SK-N-MC (cell line): ENCODE measurements around the gene SIDT2.

Source experiments
- DNase-seq: peaks from one replicate; pipeline ENCODE4 v3.0.0-alpha.2; 2011; ENCODE audit warnings: low read depth, low spot score
- H3K27ac ChIP-seq: fragments of 200-600 bp; sonication (generic); 2 replicates; pipeline ENCODE4 v1.5.1; 2016; ENCODE audit warnings: mixed run types
- H3K36me3 ChIP-seq: fragments of 200-600 bp; sonication (generic); 2 replicates; pipeline ENCODE4 v1.6.1; 2017; ENCODE audit warnings: antibody characterized with exemption, low read length, mixed read lengths; ENCODE audit not compliant: insufficient read depth
- H3K4me3 ChIP-seq: fragments of 200-600 bp; sonication (generic); 2 replicates; pipeline ENCODE4 v1.5.1; 2016
- H3K9ac ChIP-seq: fragments of 200-600 bp; sonication (generic); 2 replicates; pipeline ENCODE4 v1.8.0; 2017; ENCODE audit warnings: mixed run types, mixed read lengths; ENCODE audit not compliant: insufficient read length
- H3K9me3 ChIP-seq: fragments of 200-600 bp; sonication (generic); 2 replicates; pipeline ENCODE4 v1.6.1; 2017; ENCODE audit warnings: low read depth, mild to moderate bottlenecking, antibody characterized with exemption, low read length, moderate library complexity, mixed read lengths
- EZH2 ChIP-seq: fragments of 200-600 bp; sonication (generic); IDR thresholded peaks from one replicate; pipeline ENCODE4 v1.6.1; 2017; ENCODE audit warnings: antibody characterized with exemption
- FOXP2 ChIP-seq: optimal IDR thresholded peaks from 2 replicates; pipeline ENCODE3; 2011; ENCODE audit warnings: mild to moderate bottlenecking, moderate library complexity; ENCODE audit not compliant: insufficient read depth; ENCODE audit errors: extremely low read length, control extremely low read depth
- POLR2AphosphoS5 ChIP-seq: IDR thresholded peaks from 2 replicates; pipeline ENCODE4 v1.6.1; 2012; ENCODE audit warnings: mild to moderate bottlenecking, low read depth, low read length, borderline replicate concordance

SIDT2 gene

DNA sequence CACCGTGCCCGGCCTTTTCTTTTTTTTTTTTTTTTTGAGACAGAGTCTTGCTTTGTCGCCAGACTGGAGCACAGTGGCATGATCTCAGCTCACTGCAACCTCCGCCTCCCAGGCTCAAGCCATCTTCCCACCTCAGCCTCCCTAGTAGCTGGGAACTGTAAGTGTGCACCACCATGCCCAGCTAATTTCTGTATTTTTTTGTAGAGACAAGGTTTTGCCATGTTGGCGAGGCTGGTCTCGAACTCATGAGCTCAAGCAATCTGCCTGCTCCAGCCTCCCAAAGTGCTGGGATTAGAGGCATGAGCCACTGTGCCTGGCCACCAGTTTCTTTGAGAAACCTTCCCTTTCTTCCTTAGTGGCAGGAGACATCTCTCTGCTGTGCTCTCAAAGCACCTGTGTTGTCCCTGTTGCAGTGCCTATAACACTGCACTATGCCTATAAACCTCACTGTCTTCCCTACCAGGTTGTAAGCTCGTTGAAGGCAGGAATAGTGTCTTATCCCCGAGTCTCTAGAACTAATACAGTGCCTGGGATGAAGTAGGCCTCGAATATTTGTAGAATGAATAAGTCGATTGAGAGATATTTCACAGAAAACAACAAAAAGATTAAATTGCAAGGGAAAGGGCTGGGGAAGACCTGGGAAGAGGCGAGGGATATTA is 34.3 kb downstream of the SIDT2 start:
- H3K9ac ChIP-seq = no peak overlapping the region
- H3K36me3 ChIP-seq = no peaks in the 10 kb centered on the region
- H3K27ac ChIP-seq = no peak overlapping the region
- H3K4me3 ChIP-seq = no peak overlapping the region
- no peak for DNase-seq
- no peak for TF ChIP-seq POLR2AphosphoS5
- no peak for TF ChIP-seq FOXP2
- no peak for TF ChIP-seq EZH2
- no peaks in the 10 kb centered on the region for H3K9me3 ChIP-seq

DNA sequence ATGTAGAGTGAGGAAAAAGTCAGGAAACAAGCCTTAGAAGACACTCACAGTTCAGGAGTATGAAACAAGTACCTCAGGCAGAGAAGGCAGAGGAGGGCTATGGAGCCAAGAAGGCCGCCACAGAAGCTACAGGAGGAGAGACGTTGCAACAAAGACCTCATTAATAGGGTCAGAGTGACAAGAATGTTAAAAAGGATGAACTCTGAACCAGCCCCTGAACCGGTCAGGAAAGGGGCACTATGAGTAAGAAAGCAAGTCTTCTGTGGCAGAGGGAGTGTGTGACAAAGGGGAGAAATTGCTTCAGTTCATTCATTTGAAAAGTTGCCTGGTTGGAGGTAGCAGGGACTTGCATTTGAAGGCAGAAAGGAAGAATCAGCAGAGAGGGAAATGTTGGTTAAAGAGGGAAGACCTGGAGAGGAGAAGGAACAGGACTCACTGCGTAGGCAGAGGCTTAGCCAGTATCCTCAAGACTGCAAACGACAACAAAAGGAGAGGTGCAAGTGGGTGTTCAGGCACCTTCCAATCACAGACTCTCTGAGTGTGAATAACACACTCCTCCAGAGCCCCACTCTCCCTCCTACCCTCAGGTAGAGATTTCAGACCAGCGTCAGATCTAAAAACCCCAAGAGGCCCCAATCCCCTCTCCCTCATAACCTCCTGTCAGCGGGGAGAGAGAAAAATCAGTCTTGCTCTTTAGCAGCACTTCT is 36.0 kb downstream of the SIDT2 start:
- no peak for DNase-seq
- H3K36me3 ChIP-seq = 0 out of 2 replicates have a peak, but pooled peaks cover 3% of the 10 kb centered on the region
- H3K27ac ChIP-seq = no peak overlapping the region
- no peak overlapping the region for H3K4me3 ChIP-seq
- no peak overlapping the region for H3K9ac ChIP-seq
- TF ChIP-seq FOXP2 = no peak
- no peak for TF ChIP-seq POLR2AphosphoS5
- no peak for TF ChIP-seq EZH2
- H3K9me3 ChIP-seq = no peaks in the 10 kb centered on the region

DNA sequence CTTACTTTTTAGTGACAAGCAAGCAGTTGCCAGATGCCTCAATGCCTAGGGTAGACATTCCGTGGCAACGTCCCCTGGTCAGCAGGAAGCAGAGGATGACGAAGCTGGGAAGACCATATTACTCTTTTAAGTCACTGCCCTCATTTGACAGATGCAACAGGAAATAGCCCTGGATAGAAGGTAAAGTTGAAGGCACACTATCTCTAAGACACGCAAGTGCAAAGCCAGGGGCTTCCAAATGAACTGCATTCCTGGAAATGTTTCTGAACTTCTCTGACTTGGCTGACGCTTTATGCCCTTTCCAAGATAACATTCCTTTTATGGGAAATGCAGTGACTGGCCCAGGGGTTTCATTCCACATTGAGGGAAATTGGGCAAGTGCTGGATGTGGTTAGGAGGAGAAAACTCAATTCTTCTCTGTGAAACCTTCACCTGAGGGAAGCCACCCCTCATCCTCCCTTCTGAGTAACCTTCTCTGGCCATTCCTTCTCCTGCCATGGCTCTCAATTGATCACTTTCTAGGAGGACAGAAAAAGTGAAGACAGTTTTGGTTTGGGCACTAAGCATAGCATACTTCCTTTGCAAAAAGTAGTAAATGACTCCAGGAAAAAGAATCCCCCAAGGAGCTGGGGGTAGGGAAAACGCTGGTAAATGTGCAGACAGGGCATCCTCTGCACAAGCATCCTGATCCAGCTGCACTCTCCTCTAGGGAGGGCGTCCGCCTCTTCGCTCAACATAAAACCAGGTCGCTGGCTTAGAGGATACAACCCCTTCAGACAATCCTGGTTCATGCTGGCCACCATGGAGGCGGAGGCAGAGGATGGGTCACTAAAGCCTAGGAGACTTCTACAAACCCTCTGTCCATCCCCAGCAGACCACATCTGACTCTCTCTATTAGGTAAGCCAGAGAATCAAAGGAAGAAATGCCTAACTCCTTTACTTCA is 38.9 kb downstream of the SIDT2 start:
- H3K9ac ChIP-seq = no peak overlapping the region
- H3K27ac ChIP-seq = no peak overlapping the region
- no peak overlapping the region for H3K4me3 ChIP-seq
- no peak for DNase-seq
- H3K36me3 ChIP-seq = 0 out of 2 replicates have a peak, but pooled peaks cover 3% of the 10 kb centered on the region
- TF ChIP-seq EZH2 (no peak), FOXP2 (no peak), POLR2AphosphoS5 (no peak)
- H3K9me3 ChIP-seq = no peaks in the 10 kb centered on the region

DNA sequence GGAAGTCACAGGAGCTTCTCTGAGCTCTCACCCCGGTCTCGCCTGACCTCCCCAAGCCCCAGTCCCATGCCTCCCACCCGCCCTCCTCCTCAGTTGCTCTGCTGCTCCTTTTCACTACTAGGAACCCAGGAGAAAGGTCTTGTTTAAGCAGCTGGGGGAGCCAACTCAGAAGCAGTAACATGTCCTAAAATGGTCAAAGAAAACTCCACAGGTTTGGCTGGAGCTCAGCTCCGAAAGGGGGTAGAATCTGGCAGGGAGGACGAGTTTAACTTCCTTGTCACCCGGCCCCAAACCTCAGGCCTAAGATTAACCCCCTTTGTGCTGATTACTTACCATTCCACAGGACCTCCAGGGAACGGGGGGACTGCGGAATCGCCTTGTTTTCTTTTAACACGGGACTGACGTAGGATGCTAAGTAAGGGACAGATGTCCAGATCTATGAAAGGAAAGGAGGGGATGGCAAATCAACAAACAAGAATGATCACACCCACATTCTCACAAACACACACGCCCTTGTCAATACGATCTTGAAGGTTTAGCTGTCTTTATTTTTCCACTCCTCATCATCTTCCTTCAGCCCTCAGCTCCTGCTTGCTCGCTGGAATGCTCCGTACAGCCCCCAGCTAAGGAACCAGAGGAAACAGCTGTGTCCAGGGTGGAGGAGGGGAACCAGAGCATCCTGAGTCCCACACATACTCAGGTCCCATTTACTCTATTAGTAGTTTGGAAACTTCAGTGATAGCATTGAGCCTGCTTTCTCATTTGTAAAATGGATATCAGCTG is 39.8 kb downstream of the SIDT2 start:
- Histone ChIP-seq H3K27ac (no peak overlapping the region), H3K36me3 (0 out of 2 replicates have a peak, but pooled peaks cover 3% of the 10 kb centered on the region), H3K9me3 (no peaks in the 10 kb centered on the region), H3K4me3 (no peak overlapping the region), H3K9ac (no peak overlapping the region)
- DNase-seq = no peak
- TF ChIP-seq POLR2AphosphoS5 (no peak), EZH2 (no peak), FOXP2 (no peak)

DNA sequence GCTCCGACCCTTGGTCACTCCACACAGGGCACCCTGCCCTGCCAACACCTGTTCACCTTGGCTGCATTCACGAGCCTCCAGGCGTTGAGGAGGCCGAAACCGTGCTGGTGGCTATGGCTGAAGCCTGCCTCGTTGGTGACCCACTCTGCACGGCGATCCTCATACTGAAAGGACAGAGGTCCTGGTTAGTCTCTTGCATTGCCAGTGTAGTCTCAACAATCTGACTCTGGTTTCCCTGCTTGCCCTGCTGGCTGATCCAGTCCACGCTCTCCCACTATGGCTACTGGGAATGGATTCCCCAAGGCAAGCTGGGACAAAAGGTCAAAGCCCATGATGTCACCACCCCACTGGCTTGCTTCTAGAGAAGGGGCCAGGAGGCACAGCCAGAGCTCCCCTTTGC is 40.5 kb downstream of the SIDT2 start:
- no peak for TF ChIP-seq FOXP2
- TF ChIP-seq EZH2 = no peak
- TF ChIP-seq POLR2AphosphoS5 = no peak
- no peaks in the 10 kb centered on the region for H3K9me3 ChIP-seq
- no peak overlapping the region for H3K9ac ChIP-seq
- H3K36me3 ChIP-seq = 0 out of 2 replicates have a peak, but pooled peaks cover 3% of the 10 kb centered on the region
- DNase-seq = no peak
- H3K27ac ChIP-seq = no peak overlapping the region
- no peak overlapping the region for H3K4me3 ChIP-seq

DNA sequence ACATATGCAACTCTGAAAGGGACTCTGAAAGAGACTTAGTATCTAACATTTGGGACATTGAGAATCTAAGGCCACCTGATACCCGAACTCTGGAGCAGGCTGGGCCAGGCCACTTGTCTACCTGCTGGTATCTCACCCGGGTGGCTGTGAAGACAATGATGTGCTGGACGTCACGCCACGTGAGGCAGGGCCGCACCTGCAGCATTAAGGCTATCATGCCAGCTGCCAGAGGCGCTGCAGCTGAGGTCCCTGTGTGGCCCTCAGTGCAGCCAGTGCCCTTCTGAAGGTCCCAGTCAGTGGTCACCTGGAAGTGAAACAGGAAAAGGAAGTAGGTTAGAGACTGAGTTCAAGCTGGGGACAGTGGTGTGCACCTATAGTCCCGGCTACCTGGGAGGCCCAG is 40.9 kb downstream of the SIDT2 start:
- H3K36me3 ChIP-seq = 0 out of 2 replicates have a peak, but pooled peaks cover 3% of the 10 kb centered on the region
- TF ChIP-seq POLR2AphosphoS5 (no peak), EZH2 (no peak), FOXP2 (no peak)
- no peak overlapping the region for H3K9ac ChIP-seq
- no peak overlapping the region for H3K27ac ChIP-seq
- no peak for DNase-seq
- no peaks in the 10 kb centered on the region for H3K9me3 ChIP-seq
- H3K4me3 ChIP-seq = no peak overlapping the region

DNA sequence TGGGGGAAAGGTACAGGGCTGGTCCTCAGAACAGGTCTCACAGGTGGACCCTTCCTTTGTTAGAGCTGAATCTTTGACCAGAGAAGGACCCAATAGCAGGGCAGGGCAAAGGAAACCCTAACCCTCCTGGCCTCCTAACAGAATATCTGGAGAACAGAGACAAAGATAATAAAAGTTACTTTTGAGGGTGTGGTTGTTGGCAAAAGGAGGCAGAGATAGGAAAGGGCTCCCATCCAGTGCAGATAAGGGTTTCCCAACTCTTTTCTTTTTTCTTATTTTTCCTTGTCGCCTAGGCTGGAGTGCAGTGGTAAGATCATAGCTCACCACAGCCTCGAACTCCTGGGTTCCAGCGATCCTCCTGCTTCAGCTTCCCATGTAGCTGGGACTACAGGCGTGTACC is 41.5 kb downstream of the SIDT2 start:
- TF ChIP-seq FOXP2 = no peak
- no peak for TF ChIP-seq POLR2AphosphoS5
- TF ChIP-seq EZH2 = no peak
- 0 out of 2 replicates have a peak, but pooled peaks cover 3% of the 10 kb centered on the region for H3K36me3 ChIP-seq
- no peaks in the 10 kb centered on the region for H3K9me3 ChIP-seq
- no peak overlapping the region for H3K27ac ChIP-seq
- no peak overlapping the region for H3K9ac ChIP-seq
- H3K4me3 ChIP-seq = no peak overlapping the region
- DNase-seq = no peak

DNA sequence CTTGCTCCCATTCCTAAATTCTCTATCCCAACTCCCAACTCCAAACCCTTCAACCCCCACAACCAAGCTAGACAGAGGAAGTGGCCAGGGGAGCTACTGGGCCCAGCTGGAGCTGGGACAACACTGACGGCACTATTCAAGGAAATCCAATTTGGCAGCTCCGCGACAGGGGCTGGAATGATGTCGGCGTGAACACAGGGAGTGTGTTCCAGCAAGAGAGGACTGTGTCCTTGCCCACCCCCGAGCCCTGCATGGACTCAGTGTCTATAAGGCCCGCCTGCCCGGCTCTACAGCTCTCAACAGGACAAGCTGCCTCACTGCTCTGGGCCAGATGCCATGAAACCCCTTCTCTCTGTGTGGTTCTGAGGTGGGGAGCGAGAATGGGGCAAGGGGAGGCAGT is 42.0 kb downstream of the SIDT2 start:
- H3K9ac ChIP-seq = no peak overlapping the region
- no peaks in the 10 kb centered on the region for H3K9me3 ChIP-seq
- H3K27ac ChIP-seq = no peak overlapping the region
- no peak for DNase-seq
- H3K36me3 ChIP-seq = 0 out of 2 replicates have a peak, but pooled peaks cover 3% of the 10 kb centered on the region
- no peak overlapping the region for H3K4me3 ChIP-seq
- no peak for TF ChIP-seq EZH2
- no peak for TF ChIP-seq FOXP2
- no peak for TF ChIP-seq POLR2AphosphoS5
